Keratinocyte (primary cell): ENCODE measurements around the gene PRSS53.

ENCODE experiments used
- EZH2 ChIP-seq: IDR thresholded peaks from one replicate; pipeline ENCODE4 v1.6.1; 2012; ENCODE audit warnings: inconsistent platforms, mild to moderate bottlenecking, low read length, moderate library complexity
- TF ChIP-seq, protein P1 (sequence below), 3 experiments: IDR thresholded peaks in 1 of 3; conservative IDR thresholded peaks in 1 of 3; optimal IDR thresholded peaks in 1 of 3; 2 replicates in 2 of 3; 3 replicates in 1 of 3; pipeline versions ENCODE3 to v1.5.1; 2011; ENCODE audit warnings: low read length in 3 of 3, mild to moderate bottlenecking in 3 of 3, moderate library complexity in 2 of 3, control low read depth in 1 of 3, inconsistent platforms in 1 of 3; ENCODE audit not compliant: insufficient read depth in 2 of 3; ENCODE audit errors: extremely low read depth in 1 of 3

DNA sequence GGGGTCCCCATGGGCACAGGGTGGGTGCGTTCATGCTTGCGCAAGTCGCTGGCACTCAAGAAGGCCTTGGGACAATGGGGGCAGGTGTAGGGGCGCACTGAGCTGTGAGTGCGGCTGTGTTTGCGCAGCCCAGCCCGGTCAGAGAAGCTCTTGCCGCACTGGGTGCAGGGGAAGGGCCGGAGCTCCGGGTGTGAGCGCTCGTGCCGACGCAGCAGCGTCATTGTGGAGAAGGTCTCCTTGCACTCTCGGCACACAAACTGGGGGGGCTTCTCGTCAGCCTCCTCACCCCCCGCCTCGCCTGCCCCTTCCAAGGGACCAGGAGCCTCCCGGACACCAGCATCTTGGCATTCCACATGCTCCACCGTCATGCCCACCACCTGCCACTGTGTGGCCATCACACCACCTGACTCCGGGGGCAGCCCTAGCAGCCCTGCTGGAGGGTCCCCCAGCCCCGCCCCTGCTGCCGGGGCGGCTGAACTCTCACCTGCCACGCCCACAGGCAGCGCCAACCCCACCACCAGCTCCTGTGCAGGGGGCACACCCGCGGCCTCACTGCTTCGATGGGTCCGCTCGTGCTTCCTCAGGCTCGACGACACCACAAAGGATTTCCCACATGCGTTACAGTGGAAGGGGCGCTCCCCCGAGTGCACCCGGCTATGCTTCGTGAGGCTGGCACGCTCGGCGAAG is 27.5 kb downstream of the PRSS53 start:
- TF ChIP-seq, protein P1, sequence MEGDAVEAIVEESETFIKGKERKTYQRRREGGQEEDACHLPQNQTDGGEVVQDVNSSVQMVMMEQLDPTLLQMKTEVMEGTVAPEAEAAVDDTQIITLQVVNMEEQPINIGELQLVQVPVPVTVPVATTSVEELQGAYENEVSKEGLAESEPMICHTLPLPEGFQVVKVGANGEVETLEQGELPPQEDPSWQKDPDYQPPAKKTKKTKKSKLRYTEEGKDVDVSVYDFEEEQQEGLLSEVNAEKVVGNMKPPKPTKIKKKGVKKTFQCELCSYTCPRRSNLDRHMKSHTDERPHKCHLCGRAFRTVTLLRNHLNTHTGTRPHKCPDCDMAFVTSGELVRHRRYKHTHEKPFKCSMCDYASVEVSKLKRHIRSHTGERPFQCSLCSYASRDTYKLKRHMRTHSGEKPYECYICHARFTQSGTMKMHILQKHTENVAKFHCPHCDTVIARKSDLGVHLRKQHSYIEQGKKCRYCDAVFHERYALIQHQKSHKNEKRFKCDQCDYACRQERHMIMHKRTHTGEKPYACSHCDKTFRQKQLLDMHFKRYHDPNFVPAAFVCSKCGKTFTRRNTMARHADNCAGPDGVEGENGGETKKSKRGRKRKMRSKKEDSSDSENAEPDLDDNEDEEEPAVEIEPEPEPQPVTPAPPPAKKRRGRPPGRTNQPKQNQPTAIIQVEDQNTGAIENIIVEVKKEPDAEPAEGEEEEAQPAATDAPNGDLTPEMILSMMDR (optimal IDR thresholded peaks at IDR 0.05 in 1 of 3, IDR thresholded peaks at IDR 0.05 in 1 of 3, conservative IDR thresholded peaks at IDR 0.05 in 1 of 3; ENCODE audit: extremely low read depth in 1 of 3, insufficient read depth in 2 of 3, low read length in 3 of 3) = no peak
- no peak for TF ChIP-seq EZH2
